HepG2 (cell line): ENCODE results near the gene ILDR1. TPM values are rescaled to one million over a fixed set of nuclear protein-coding genes. Genes with fewer than 3 reads are reported as not detected.

Experiments used
- ATAC-seq: fragments of 200-7000 bp; cut with Tn5 transposase; 3 replicates; pipeline ENCODE4 v1.9.1; 2020; ENCODE audit warnings: mild to moderate bottlenecking, moderate library complexity
- BruUV-seq: library from RNA; stranded (reverse); fragments of 400-500 nt; replicated peaks from 2 replicates; lab custom pipeline; 2021; lab: Mats Ljungman, UMichigan
- CTCF ChIA-PET: fragments of 300-600 bp; formaldehyde crosslinking; extraction: SDS; loops from one replicate; lab custom pipeline; 2021; ENCODE audit warnings: low total read pairs, inconsistent platforms, low intra/inter-chr PET ratio; lab: Yijun Ruan, JAX
- POLR2A ChIA-PET: fragments of 350-600 bp; sonication (Branson Sonifier 250); formaldehyde crosslinking; loops from one replicate; lab custom pipeline; 2020; ENCODE audit warnings: antibody characterized with exemption, inconsistent platforms; lab: Yijun Ruan, JAX
- DNase-seq: peaks from one replicate; pipeline ENCODE4 v3.0.0-alpha.2; 2015; ENCODE audit warnings: low spot score
- FAIRE-seq: peaks from 3 replicates; lab custom pipeline; 2011; peaks lifted over from hg19 to GRCh38; lab: Jason Lieb, UNC
- H2AFZ ChIP-seq: one replicate; pipeline ENCODE4 v1.6.1; 2011; ENCODE audit warnings: low read length, inconsistent platforms
- H3K27ac ChIP-seq: fragments of 300-600 bp; 3 replicates; pipeline ENCODE4 v1.8.0; 2011; ENCODE audit warnings: mixed run types, mild to moderate bottlenecking, mixed read lengths, low read length, inconsistent platforms; ENCODE audit not compliant: insufficient read depth; ENCODE audit errors: extremely low read length
- H3K27me3 ChIP-seq, 2 experiments: fragments of 200-600 bp in 1 of 2; 2 replicates in 1 of 2; 3 replicates in 1 of 2; pipeline versions ENCODE4 v1.6.0 to v1.8.0; 2011; ENCODE audit warnings: low read length in 2 of 2, mild to moderate bottlenecking in 2 of 2, moderate library complexity in 2 of 2, inconsistent platforms in 1 of 2; ENCODE audit not compliant: insufficient read depth in 2 of 2, control insufficient read depth in 1 of 2
- H3K36me3 ChIP-seq, 2 experiments: fragments of 200-600 bp in 1 of 2; replicated peaks in 1 of 2; 2 replicates in 1 of 2; 3 replicates in 1 of 2; pipeline versions ENCODE4 v1.5.1 to v1.8.0; 2011; ENCODE audit warnings: low read length in 2 of 2, inconsistent platforms in 1 of 2; ENCODE audit not compliant: insufficient read depth in 2 of 2, control insufficient read depth in 1 of 2
- H3K4me1 ChIP-seq: 2 replicates; pipeline ENCODE4 v1.5.1; 2012; ENCODE audit warnings: low read length, inconsistent platforms; ENCODE audit not compliant: insufficient read depth
- H3K4me2 ChIP-seq: 2 replicates; pipeline ENCODE4 v1.6.0; 2011; ENCODE audit warnings: low read depth, low read length, inconsistent platforms
- H3K4me3 ChIP-seq, 3 experiments: fragments of 200-600 bp in 1 of 3; sonication (generic), shearing (Covaris generic) in 1 of 3; replicated peaks in 1 of 3; 2 replicates each; pipeline ENCODE4 v1.5.1; 2011 to 2016; ENCODE audit warnings: low read length in 3 of 3, inconsistent platforms in 2 of 3, low read depth in 2 of 3, mild to moderate bottlenecking in 2 of 3, control low read depth in 1 of 3, mixed read lengths in 1 of 3; ENCODE audit not compliant: insufficient read depth in 1 of 3
- H3K79me2 ChIP-seq: one replicate; pipeline ENCODE4 v1.6.1; 2011; ENCODE audit warnings: low read length, inconsistent platforms; ENCODE audit not compliant: insufficient read depth
- H3K9ac ChIP-seq: 2 replicates; pipeline ENCODE4 v1.6.0; 2011; ENCODE audit warnings: mild to moderate bottlenecking, low read depth, low read length, inconsistent platforms; ENCODE audit not compliant: insufficient read depth
- H3K9me3 ChIP-seq: 2 replicates; pipeline ENCODE4 v1.5.1; 2012; ENCODE audit warnings: mild to moderate bottlenecking, low read length
- H4K20me1 ChIP-seq: 2 replicates; pipeline ENCODE4 v1.6.0; 2011; ENCODE audit warnings: inconsistent platforms, mild to moderate bottlenecking, low read length, moderate library complexity; ENCODE audit not compliant: insufficient read depth
- HNF4A ChIP-seq: sonication (generic); formaldehyde crosslinking; IDR thresholded peaks from 2 replicates; pipeline ENCODE4 v1.4.0; 2020; ENCODE audit warnings: missing genetic modification reagents
- MAZ ChIP-seq, 2 experiments: sonication (generic) in 1 of 2; formaldehyde crosslinking in 1 of 2; IDR thresholded peaks; 2 replicates each; pipeline versions ENCODE4 v1.5.0 to v1.6.1; 2012 to 2020; ENCODE audit warnings: low read depth in 2 of 2, mild to moderate bottlenecking in 2 of 2, borderline replicate concordance in 1 of 2, improper control_type of control experiment in 1 of 2, low read length in 1 of 2, missing genetic modification reagents in 1 of 2, moderate library complexity in 1 of 2
- NCOA5 ChIP-seq: sonication (generic); formaldehyde crosslinking; IDR thresholded peaks from 2 replicates; pipeline ENCODE4 v1.4.0; 2020; ENCODE audit warnings: missing genetic modification reagents
- PPARG ChIP-seq: conservative IDR thresholded peaks from 2 replicates; pipeline ENCODE4 v1.6.1; 2016; ENCODE audit warnings: missing biosample characterization, missing genetic modification reagents
- SMC3 ChIP-seq: IDR thresholded peaks from 2 replicates; pipeline ENCODE4 v1.6.1; 2011; ENCODE audit warnings: low read length, improper control_type of control experiment
- YEATS2 ChIP-seq: sonication (generic); formaldehyde crosslinking; IDR thresholded peaks from 2 replicates; pipeline ENCODE4 v1.4.0; 2020; ENCODE audit warnings: missing genetic modification reagents, borderline replicate concordance
- ZBTB43 ChIP-seq: sonication (generic); formaldehyde crosslinking; conservative IDR thresholded peaks from 2 replicates; pipeline ENCODE4 v1.4.0; 2020; ENCODE audit warnings: missing genetic modification reagents
- ZNF704 ChIP-seq: sonication (generic); formaldehyde crosslinking; IDR thresholded peaks from 2 replicates; pipeline ENCODE4 v1.8.1; 2023; ENCODE audit warnings: mild to moderate bottlenecking, inconsistent platforms, moderate library complexity, missing genetic modification reagents, borderline replicate concordance
- ZNF784 ChIP-seq: sonication (generic); formaldehyde crosslinking; IDR thresholded peaks from 2 replicates; pipeline ENCODE4 v1.5.1; 2020; ENCODE audit warnings: missing genetic modification reagents, mild to moderate bottlenecking, borderline replicate concordance
- WGBS: methylation state at CpG from one replicate; pipeline ENCODE4 v1.1.6; 2017; ENCODE audit warnings: low lambda C conversion rate; 5-methylcytosine and 5-hydroxymethylcytosine counted together
- in situ Hi-C: cut with HindIII; loops from 2 replicates; pipeline ENCODE4 v1.10.0; 2017; ENCODE audit warnings: low pct_unique_long_range_greater_than_20kb; ENCODE audit not compliant: extremely low pct_ligation_motif_present
- intact Hi-C: fragments of 100-400 bp; cut with micrococcal nuclease; formaldehyde crosslinking; loops from one replicate; pipeline ENCODE4 v1.10.0; 2022; ENCODE audit not compliant: unreplicated experiment
- polyA plus RNA-seq, 8 experiments: library from polyadenylated mRNA; depleted of rRNA in 3 of 8; stranded (reverse) in 7 of 8; unstranded in 1 of 8; fragments of >200 nt; fragmentation: Illumina TruSeq in 4 of 8; extraction: Trizol in 4 of 8; gene quantifications; 2 replicates each; pipeline versions ENCODE4 v1.2.1 to v1.2.3, GENCODE V29; 2011 to 2016; ENCODE audit warnings: low read depth in 4 of 8, missing spikeins in 1 of 8, mixed read lengths in 1 of 8; ENCODE audit not compliant: insufficient read depth in 1 of 8
- total RNA-seq, 5 experiments: library from RNA; depleted of rRNA; stranded (reverse); fragments of >200 nt; fragmentation: Illumina TruSeq; extraction: Trizol; gene quantifications; 2 replicates each; pipeline ENCODE4 v1.2.3, GENCODE V29; 2016; ENCODE audit warnings: low read depth in 1 of 5

Gene ILDR1
- total and polyA plus RNA-seq, 2 of the 13 experiments (the other 11 are each of a cell fraction or from before 2014, with no cell fraction given): not detected

GRCh38 chr3:122006267-122006666 lies 15.8 kb downstream of the ILDR1 start:
- no peak overlapping the region for H3K9ac ChIP-seq
- ATAC-seq (no peak), DNase-seq (no peak), FAIRE-seq (no peak)
- H2AFZ ChIP-seq: no peak overlapping the region
- no peaks in the 10 kb centered on the region for H3K36me3 ChIP-seq
- 27% methylated on average over 2 of the region's 2 CpGs for WGBS
- no peak overlapping the region for H3K27ac ChIP-seq
- ChIA-PET CTCF (no interaction called here), POLR2A (no interaction called here)
- no peaks in the 10 kb centered on the region for H4K20me1 ChIP-seq
- H3K27me3 ChIP-seq: peaks cover 0 to 7% of the 10 kb centered on the region in 2 experiments; a peak in 1 of 5 replicates
- intact Hi-C loops: no loop called here
- no peak overlapping the region for H3K4me2 ChIP-seq
- no peak overlapping the region for H3K4me3 ChIP-seq
- H3K4me1 ChIP-seq: no peaks in the 10 kb centered on the region
- in situ Hi-C loops: no loop called here
- no TSS peak for BruUV-seq
- H3K9me3 ChIP-seq: no peaks in the 10 kb centered on the region
- TF ChIP-seq HNF4A: no peak
- TF ChIP-seq PPARG (CRISPR knock-in tag): no peak
- no peak for TF ChIP-seq MAZ (IDR thresholded peaks at IDR 0.05; ENCODE audit: borderline replicate concordance, low read depth, low read length)
- no peak for TF ChIP-seq MAZ (CRISPR knock-in tag; IDR thresholded peaks at IDR 0.05; ENCODE audit: low read depth)
- no peak for TF ChIP-seq ZNF784 (CRISPR knock-in tag)
- no peak for TF ChIP-seq NCOA5 (CRISPR knock-in tag)
- no peak for TF ChIP-seq YEATS2 (CRISPR knock-in tag)
- no peak for TF ChIP-seq ZBTB43
- TF ChIP-seq ZNF704 (CRISPR knock-in tag): no peak
- no peak for TF ChIP-seq SMC3
- no peaks in the 10 kb centered on the region for H3K79me2 ChIP-seq
